NCI-H128 (cell line): ENCODE measurements around the gene ELF1.
A peak's percentile ranks its signal among the peaks of the same experiment; 100 is the strongest.

Source experiments
- DNase-seq: peaks from one replicate; lab custom pipeline; 2025; ENCODE audit not compliant: unreplicated experiment; lab: John Stamatoyannopoulos, UW

ELF1 gene

DNA sequence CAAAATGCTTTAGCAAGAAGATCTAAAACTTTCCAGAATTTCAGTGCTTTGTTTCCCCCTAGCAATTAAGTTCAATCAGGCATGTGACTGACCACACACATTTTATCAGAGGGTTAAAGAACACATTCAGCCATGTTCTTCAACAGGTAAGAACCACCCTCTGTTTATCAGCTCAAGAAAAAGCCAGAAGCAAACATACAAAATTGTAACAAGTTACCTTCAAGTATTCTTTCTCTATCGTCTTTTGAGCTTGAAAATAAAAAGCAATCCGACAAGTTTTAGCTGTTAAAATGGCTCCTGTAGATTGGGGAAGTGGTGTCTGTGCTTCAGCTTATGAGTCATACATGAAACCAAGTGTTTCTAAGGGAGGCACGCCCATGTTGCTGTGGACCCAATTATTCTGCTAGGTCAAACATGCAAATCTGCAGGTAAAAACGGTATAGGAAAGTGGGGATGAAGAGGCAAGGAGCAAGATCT lies at the start of gene ELF1:
Gene ELF1, minus strand, starts transcription at position 306 of the 477 bp plus-strand sequence. CDS start 37,262 bp downstream, outside the sequence.
- no peak for DNase-seq

DNA sequence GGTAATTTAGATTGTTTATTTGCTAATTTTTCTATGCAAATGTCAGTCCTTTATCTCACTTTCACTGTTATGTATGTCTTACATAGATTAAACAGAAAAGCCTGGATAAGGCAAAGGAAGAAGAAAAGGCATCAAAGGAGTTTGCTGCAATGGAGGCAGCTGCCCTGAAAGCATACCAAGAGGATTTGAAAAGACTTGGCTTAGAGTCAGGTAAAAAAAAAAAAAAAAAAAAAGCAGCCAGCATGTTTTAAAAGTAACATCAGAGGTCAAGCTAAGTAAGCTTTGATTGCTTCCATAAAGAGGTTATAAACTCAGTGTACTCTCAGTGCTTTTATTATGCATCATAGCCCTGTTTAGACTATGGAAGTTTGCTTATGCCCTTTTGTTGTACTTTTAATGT lies 46.0 kb upstream of the ELF1 start:
- no peak for DNase-seq

DNA sequence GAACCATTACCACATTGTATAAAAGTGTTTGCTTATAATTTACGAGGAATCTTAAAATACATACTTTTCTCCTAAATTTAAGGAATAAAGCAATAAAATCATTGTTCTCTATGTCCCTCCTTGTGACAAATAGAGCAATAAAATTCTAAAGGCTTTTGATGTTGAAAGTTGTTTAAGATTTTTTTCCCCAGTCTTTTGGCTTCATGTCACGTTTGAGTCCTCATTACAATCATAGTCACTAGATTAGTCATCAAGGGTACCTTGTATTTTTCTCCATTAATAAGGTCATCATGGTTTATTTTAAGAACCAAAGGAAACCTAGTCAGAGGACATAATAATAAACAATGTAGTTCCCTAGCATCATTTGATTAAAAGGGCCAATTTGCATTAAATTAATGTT lies 45.4 kb upstream of the ELF1 start:
- DNase-seq, result no peak

DNA sequence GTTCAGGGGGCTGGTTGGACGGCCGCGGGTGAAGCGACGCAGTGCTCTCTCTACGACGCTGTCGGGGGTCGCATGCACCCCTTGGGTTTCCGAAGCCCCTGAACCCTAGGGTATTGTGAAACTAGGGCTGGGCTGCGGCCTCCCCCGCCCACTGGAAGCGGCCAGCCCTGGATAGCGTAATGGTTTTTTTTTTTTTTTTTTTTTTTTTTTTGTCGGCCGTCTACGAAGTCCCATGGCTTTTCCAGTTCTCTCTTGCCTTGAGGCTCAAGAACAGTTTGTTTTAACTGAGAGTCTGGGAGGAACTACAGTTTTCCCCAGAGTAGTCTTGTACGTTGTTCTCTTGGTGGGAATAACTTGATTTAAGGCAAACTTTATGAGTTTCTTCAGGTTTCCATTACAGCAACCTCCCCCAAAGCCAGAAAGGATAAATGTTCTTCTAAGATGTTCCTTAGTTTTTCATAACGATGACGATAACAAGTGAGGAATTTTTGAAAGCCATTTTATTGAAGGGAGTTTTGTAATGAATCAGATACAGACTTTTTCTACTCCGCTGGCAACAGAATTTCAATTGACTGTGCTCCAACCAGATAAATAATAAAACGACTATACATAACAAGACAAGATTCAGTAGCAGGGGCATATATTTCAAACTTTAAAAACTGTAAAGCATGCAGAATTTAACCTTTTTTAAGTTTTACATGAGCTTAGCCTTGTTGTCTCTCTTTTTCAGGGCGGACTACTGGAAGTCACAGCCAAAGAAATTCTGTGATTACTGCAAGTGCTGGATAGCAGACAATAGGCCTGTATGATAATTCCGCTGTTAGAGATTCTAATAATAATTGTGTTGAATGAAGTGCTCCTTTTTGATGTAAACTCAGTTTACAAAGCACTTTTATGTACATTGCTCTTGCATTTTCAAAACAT lies 43.1 kb upstream of the ELF1 start:
- no peak for DNase-seq

DNA sequence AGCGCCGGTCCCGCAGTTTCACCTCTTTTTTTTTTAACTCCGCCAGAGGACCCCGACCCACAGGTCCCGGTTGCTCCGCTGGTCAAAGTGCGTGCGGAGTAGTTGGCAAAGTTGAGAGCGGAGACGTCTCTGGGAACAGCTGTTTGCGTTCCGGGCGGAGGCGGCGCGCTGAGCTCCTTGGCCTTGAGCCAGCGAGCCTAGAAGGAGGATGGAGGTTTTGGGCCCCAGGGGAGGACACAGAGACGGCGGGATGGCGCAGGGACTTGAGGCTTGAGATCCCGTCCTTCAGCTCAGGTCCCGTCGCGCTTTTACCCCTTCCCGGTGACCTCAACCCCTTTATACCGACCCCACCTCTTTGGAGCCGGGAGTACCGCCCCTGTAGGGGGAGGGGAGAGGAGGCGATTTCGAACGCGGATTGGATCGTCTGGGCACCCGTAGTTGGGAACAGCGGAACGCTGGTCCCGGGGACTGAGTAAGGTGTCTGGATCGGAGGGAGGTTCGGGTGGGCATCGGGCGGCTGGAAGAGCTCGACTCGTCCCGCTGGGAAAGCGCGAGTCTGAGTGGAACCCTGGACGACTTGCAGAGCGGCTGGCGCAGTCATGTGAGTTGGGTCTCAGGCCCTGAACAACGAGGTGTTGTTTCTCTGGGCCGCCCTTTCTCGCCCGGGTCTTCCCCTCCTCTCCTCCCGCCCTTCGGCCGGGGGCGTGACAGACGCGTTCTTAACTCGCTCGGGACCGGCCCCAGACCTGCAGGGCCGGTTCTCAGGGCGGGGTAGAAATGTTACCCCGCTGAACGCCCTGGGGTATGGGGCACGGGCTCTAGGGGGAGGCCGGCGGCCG lies 42.2 kb upstream of the ELF1 start, which contains the start of gene WBP4:
Gene WBP4, plus strand, starts transcription at position 435 of the 839 bp plus-strand sequence. Its CDS starts 165 bp downstream, at position 600.
- peak; percentile 89 for DNase-seq

DNA sequence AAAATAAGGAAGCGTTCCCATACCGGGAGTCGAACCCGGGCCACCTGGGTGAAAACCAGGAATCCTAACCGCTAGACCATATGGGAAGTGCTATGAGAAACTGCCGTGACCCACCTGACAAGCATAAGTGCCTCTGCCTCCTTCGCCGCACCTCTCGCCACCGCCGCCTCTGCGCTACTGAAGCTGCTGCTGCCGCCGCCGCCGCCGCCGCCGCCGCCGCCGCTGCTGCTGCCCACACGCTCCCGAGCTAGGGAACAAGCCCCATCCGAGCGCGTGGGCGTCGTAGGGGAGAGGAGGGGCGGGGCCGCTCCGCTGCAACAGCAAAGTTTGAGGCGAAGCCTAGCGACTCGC lies 41.6 kb upstream of the ELF1 start:
- peak; percentile 78 for DNase-seq

DNA sequence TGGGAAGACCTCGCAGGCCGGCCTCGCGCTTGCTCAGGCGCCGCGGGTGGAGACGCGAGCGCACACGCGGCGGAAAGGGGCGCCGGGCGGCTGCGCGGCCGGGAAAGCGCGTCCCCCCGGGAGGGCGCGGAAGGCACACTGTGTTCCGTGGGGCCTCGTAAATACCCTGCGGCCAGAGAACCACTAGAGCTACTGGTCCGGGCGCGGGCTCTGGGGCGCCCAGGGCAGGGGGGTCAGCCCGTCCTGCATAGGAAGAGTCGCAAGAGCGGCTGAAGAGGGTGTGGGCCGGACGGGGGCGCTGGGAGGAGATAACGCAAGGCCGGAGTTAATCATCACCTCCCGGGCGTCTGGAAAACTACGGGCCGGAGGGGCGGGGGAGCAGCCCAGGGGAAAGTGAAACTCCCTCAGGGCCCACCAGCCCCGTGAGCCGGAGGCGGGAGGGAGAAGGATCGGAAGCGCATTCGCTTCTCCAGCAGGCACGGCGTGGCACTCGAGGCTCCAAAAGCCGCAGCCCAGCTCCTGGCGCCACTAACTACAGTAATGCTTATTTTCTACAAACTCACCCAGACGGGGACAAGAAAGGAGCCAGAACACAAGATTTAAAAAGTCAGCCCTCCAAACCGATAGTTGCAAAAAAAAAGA lies 41.1 kb upstream of the ELF1 start:
- peak; percentile 78 for DNase-seq

DNA sequence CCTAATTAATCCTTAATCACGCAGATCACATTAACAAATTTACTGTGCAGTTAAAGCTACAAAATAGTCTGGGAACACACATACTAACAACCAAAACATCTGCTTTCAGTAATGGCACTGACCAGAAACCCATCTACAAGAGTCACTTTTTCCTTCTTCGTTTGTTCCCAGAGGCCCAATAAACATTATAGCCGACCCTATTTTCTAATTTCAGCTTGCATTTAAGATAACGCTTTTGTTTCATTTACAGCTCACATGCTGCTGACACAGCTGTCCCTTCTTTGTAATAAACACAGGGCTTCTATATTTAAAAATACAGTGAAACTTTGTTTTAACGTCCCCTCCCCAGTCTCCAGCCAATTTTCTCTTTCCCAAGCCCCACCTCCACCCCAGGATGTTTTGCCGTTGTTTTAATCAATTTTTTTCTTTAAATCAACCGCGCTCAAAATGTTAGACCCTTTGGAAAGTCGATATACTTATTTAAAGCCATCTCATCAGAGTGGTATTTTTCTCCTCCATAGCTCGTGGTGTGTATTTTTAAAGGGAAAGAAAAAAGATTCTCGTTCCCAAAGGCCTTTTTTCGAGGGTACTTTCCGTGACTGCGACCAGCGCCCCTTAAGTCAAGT lies 40.5 kb upstream of the ELF1 start:
- peak; percentile 11 for DNase-seq

DNA sequence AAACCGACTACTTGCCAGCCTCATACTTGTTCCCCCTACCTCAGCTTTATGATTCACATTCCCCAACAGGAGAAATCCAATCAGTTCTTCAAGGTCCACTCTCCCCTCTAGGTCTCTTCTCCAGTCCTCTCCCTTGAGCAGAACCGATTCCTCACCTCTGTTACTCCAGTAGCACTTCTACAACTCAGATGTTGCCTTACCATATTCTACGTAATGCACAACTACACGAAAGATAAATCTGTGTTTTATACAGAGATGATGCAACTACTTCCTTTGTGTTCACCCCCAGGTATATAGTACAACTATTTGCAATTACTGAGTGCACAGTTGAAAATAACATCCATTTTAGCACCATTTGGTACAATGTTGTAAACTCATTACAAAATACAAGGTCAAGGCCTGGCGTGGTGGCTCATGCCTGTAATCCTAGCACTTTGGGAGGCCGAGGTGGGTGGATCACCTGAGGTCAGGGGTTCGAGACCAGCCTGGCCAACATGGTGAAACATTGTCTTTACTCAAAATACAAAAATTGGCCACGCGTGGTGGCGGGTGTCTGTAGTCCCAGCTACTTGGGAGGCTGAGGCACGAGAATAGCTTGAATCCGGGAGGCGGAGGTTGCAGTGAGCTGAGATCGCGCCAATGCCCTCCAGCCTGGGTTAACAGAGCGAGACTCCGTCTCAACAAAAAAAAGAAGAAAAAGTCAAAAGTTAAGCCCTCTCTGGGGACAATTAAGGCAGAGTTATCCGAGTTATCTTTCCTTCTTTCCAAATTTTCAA lies 39.4 kb upstream of the ELF1 start:
- DNase-seq, result no peak

DNA sequence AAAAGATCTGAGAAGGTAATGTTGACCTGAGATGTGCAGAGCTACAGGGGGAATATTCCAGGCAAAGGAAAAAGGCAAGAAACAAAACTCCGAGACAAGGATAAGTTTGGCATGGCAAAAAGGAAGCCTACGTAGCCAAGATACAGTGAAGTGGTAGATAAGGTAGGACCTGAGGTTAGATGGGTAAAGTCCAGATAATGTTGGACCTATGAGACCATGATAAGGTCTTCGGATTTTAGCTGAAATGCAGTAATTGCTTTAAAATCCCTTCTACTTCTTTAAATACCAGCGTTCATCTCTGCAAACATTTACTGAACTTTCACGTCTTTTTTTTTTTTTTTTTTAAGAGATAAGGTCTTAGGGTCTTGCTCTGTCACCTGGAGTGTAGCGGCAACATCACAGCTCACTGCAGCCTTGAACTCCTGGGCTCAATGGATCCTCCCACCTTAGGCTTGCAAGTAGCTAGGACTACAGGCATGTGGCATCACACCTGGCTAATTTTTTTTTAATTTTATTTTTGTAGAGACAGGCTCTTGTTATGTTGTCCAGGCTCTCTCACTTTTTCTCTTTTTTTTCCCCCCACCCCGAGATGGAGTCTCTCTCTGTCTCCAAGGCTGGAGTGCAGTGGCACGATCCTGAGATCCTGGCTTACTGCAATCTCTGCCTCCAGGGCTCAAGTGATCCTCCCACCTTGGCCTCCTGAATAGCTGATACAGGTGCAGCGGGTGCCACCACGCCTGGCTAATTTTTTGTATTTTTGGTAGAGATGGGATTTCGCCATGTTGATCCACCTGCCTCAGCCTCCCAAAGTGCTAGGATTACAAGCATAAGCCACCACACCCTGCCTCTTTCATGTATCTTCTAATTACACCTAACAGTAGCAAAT lies 38.0 kb upstream of the ELF1 start:
- DNase-seq, result no peak

DNA sequence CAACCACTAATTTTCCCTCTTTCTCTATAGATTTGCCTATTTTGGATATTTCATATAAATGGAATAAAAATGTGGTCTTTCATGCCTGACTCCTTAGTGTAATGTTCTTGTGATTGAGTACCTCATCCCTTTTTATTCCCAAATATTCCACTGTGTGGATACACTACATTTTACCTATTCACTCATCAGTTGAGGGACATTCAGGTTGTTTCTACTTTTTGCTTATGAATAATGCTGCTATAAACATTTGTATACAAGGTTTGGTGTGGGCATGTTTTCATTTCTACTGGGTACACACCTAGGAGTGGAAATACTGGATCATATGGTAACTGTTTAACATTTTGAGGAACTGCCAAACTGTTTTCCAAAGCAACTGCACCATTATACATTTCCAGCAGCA lies 37.1 kb upstream of the ELF1 start:
- DNase-seq, result no peak

DNA sequence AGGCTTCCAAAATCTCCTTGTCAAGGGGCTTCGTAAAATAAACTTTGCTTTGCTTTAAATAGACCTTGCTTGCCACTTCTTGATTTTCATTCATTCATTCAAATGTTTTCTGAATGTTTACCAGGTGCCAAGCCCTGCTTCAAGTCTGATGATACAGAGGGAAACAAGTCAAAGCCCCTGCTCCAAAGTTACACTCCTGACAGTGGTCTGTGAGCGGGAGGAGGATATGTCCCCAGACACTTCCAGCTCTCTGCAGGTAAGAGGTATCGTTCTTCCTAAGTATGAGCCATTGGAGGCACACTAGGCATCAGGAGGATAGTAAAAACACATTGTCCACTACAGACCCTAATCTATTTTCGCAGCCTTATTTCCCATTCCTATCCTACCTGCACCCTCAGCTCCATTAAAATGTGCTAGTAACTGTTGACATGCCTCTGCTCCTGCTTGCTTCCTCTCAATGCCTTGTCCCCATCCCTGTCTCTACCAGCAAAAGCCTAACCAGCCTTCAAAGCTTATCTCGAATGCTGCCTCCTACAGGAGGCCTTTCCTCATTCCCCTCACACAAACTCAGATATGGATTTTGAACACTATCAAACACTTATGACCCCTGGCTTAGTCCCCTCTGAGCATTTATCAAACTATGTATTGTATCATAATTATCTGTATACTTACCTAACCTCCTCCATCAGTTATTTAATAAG lies 36.0 kb upstream of the ELF1 start:
- no peak for DNase-seq

DNA sequence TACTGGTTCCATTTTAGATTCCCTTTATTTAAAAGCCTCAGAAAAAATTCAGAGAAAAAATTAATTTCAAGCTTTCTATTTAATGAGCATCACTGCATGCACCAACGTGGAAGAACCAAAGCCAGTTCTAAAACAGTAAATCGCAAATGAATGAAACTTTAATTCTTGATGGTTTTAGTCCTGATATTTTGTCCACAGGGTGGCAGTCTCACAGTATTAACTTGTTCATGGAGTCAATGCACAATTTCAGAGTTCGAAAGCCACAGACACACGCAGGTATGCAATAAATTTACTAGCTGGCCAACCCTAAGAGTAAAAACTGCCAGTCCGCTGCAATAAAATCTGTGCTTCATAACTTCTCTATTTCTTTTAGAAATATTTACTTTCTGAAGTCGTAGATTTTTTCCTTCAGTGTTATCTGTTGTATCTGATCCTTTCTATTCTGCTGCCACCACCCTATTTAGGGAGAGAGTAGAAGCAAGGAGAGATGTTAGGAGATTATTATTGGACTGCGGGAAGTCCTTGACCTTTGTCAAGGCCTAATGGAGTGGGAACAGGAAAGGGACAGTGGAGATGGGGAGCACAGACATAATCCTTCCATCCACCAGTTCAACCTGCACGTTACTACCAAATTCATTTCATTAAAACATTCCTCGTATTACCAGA lies 35.2 kb upstream of the ELF1 start:
- DNase-seq, result no peak

DNA sequence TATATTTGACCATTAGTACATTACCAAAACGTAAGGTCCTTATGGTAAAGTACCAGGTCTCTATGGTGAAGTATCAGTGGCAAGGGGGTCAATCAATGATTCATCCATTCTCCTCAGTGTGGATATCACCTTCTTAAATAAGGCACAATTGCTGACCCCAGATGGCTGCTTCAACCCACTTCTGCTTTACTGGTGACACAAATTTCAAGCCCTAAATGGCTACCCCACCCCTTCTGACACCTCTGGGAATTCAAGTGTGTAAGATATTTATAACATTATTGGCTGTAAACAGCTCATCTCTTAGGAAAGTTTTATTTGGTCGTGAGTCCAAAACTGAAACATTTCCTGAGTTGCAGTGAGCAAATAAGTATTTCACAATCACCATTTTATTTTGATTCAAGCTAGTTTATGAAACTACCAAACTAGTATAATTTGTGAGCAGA lies 34.3 kb upstream of the ELF1 start:
- no peak for DNase-seq

DNA sequence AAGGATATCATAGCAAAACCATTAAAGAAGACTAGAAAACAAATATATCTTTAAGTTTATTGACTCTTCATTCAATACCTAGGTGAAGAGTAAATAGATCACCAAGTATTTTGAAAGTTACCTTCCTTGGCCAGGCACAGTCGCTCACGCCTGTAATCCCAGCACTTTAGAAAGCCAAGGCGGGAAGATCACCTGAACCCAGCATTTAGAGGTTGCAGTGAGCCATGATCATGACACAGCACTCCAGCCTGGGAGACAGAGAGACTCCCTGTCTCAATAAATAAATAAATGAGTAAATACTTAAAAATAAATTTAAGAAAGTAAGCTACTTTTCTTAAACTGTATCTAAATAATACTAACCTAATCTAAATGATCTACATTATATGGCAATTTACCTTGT lies 33.3 kb upstream of the ELF1 start:
- DNase-seq, result no peak

DNA sequence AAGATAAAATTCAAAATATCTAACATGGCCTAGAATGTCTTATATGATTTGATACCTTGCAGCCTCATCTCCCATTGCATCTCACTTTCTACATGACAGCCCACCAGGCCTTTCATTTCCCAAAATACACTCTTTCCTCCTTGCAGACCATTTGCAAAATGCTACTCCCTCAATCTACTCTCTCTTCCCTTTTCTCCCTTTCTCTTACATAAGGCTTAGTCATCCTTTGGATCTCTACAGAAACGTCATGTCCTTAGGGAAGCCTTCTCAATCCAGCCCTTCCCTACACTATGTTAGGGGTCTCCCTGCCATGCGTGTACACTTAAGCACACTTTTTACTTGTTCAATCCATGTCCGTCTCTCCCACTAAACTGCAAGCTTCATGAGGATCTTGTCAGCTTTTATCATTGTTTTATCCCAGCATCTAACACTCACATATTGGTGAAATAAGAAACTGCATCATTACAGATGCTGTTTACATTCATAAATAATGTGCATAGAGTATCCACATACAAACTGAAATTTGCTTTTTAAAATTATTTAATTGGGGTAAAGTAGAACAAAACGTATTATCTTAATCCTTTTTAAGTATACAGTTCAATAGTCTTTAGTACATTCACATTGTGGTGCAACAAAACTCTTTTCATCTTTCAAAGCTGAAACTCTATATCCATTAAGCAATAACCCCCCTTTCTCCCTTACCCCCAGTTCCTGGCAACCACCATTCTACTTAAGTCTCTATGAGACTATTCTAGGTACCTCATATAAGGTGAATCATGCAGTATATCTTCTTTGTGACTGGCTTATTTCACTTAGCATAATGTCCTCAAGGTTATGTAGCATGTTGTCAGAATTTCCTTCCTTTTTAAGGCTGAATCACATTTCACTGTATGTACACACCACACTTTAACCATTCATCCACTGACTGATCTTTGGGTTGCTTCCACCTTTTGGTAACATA lies 30.6 kb upstream of the ELF1 start:
- DNase-seq, result no peak

DNA sequence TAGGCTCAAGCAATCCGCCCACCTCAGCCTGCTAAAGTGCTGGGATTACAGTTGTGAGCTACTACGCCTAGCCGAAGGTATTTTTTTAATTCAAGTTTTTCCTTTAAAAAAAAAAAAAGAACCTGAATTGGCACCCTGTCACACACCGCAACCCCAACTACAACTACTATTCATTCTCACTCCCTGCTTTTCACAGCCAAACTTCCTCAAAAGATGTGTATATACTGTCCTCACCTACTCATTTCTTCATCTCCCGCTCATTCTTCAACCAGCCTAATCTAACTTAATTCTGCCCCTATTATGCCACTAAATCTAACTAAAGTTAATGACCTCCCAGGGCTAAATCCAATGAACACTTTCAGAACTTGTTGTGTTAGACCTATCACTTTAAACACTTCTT lies 29.5 kb upstream of the ELF1 start:
- DNase-seq, result no peak
